Body of pancreas (tissue), 4 donors: ENCODE data around the gene PDLIM4.

ENCODE experiments used
- CTCF ChIP-seq, 7 experiments: fragments of 450-650 bp in 4 of 7; fragments of 200-600 bp in 3 of 7; sonication (generic) in 3 of 7; IDR thresholded peaks; one replicate each; pipeline ENCODE4 v1.5.1; 2016 to 2019; ENCODE audit warnings: antibody characterized with exemption in 7 of 7
- POLR2A ChIP-seq, 3 donors: fragments of 450-650 bp; IDR thresholded peaks; one replicate each; pipeline ENCODE4 v1.6.1; 2016; ENCODE audit warnings: antibody characterized with exemption in 3 of 3, mild to moderate bottlenecking in 2 of 3

- no peak for TF ChIP-seq CTCF (IDR thresholded peaks at IDR 0.05)
- TF ChIP-seq POLR2A (IDR thresholded peaks at IDR 0.05): no peak
These were observed 5.5 kb downstream of the PDLIM4 start for GRCh38 chr5:132262882-132263547.
